Mucosa of gallbladder (tissue), 1 donor: ENCODE results near the gene ARHGEF37. TPM values are rescaled to one million over a fixed set of nuclear protein-coding genes. Genes with fewer than 3 reads are reported as not detected.

ENCODE experiments used
- DNase-seq: peaks from one replicate; pipeline ENCODE4 v3.0.0-alpha.2; 2020; ENCODE audit warnings: low spot score
- total RNA-seq: library from RNA; stranded (reverse); gene quantifications from one replicate; pipeline ENCODE4 v1.2.1, GENCODE V29; 2021
- donor health status: DM: no; HTN: no; CAD: no.

The ARHGEF37 gene
- total RNA-seq, 1 donor from 2014 or later = 32.8 TPM

DNA sequence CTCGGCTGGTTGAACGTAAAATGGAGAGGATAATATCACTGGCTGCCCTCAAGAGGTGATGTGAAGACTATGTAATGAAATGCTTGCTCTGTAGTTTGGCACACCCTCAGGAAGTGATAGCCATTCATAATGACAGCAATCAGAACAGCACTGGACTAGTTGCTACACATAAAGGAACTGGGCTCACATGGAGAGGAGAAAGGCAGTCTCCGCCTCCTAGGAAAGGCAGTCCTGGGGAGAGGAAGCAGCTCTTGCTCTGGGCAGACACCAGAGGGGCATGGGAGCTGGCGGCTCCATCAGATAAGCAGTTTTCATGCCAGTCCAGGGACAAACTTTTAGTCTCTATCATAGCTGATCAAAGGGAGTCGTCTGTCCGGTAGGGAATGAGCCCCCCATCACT lies 46.9 kb downstream of the ARHGEF37 start:
- DNase-seq = no peak

DNA sequence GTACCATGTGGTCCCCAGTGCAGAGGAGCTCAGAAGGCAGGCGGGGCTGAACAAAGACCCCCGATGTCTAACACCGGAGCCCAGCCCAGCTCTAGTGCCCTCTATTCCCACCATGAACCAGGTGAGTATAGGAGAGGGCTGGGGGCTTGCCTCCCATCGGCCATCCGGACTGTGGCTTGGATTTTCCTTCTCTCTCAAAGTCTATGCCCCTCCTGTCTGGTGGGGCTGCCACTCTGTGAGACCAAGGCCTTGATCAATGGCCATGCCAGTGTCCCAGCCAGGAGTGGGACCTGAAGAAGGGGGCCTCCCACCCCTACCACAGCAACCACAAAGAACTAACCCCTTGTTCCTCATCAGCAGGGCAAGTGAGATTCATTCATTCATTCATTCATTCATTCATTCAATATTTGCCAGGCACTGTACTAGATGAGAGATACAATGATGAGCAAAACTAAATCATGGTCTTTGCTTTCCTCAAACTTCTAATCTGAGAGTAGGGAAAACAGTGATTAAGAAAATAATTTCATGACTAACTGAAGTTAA lies 47.6 kb downstream of the ARHGEF37 start:
- no peak for DNase-seq

DNA sequence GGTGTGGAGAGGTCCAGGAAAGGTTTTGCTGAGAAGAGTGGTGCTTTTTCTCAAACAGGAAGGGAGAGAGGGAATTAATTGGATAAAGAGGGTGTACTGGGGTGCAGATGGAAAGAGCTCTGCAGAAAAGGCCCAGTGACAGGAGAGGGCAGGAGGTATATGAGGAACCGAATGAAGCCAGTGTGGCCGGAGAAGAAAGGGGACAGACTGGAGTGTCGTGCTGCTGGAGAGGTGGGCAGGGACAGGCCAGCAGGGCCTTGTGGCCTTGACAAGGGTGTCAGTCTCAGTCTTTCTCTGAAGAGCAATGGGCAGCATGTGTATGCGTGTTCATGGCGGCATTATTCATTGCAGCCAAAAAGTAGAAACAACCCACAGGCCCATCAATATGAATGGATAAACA lies 48.1 kb downstream of the ARHGEF37 start:
- DNase-seq = no peak

DNA sequence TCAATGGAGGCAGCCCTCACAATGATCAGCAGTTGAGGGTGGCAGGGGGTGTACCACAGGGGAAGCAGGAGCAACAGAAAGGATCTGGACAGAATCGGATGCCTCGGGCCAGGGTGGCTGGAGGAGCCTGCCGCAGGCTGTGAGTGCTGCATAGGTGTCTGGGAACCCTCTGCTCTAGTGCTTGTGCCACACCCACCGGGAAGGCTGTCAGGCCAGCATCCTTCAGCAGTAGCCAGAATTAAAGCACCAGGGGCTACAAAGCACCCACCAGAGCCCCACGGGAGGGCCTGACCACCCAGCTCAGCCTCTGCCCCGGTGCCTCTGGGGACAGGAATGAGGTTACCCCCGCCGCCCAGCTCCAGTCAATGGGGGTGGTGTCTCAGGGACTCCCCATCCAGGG lies 49.0 kb downstream of the ARHGEF37 start:
- DNase-seq = no peak

DNA sequence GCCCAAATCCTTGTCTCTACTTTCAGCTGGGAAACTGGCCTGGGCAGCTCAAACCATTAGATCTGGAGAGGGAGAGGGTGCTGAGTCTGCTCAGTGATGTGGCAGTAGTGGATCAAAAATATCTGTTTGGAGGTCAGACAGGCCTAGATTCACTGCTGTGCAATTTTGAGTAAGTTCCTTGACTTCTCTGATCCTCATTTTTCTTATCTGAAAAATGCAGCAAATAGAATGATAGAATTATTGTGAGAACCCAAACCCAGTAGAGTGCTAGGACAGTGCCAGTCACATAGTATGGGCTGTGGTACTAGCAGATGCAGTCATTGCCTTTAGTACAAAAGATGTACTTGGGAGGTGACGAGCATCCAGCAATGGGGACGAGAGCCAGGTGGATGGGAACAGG lies 50.2 kb downstream of the ARHGEF37 start:
- DNase-seq = no peak

DNA sequence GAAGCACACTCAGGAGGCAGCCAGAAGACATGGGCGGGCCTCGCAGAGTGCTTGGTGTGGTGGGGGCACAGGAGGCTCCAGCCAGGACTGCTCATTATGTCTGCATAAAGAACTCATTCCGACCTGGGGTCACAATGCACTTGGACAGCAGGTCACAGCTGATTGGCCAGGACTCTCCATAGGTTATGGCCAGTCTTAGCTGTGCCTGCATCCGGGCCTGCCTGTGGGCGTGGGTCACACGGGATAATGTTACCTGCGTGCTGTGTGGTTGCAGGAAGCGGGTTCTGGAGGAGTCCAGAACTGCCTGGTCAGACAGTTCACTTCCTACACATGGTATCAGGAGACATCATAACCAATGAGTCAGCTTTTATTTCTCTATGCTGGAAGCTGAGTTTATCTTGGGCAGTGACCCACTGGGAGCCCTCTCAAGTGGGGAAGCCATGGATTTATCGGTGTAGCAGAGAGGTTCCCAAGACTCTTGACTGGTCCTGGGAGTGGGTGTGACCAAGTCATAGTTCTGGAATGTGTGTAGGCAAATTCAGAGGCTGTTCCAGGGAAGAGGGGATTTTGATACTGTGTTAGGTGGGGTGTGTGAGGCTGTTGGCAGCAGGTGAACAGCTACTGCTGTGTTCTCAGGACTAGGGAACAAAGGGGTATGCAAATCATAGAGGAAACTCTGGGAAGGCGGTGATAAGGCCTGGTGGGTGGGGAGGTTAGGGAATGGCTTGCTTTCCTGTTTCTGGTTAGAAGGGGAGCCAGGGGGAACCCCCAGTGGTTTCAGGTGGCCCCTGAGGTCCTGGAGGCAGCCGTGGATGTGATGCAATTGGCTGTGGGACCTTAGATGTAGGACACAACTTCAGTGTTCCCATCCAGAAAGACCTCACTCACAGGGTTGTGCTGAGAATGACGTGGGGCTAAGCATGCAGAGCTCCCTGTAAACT lies 51.3 kb downstream of the ARHGEF37 start:
- DNase-seq = no peak

DNA sequence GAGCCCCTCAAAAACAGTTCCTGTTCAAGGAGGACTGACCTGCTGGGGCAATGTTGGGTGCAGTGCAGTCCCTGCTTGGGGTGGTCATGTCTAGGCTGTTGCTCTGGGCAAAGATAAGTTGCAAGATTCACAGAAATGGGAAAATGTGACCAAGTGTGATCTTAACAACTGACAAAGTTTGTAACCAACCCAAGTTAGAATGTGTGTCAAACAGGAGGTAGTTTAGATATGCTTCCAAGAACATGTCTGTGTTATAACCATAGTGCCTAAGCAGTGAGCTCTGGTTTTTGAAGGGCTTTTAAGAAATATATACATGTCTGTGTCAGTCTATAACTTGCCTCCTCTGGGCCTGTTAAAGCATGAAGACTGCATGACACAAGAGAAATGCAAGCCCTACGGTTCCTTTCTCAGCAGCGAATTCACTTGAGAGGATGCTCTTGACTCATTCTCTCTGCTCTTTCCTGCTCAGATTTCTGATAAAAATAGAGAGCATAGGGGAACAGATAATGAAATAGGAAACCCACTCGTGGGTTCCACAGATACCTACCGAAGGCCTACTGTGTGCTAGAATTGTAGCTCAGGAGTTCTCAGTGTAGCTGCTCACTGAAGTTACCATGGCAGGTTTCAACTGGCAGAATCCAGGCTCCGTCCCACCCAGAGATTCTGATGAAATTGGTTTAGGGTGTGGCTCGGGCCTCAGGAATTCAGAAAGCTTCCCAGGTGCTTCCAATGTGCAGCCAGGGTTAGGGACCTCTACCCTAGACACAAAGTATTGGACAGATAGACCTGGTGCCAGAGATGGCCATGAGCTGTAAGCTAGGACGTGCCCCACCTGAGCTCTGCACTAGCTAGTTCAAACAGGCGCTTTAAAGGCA lies 52.4 kb downstream of the ARHGEF37 start:
- DNase-seq = no peak

DNA sequence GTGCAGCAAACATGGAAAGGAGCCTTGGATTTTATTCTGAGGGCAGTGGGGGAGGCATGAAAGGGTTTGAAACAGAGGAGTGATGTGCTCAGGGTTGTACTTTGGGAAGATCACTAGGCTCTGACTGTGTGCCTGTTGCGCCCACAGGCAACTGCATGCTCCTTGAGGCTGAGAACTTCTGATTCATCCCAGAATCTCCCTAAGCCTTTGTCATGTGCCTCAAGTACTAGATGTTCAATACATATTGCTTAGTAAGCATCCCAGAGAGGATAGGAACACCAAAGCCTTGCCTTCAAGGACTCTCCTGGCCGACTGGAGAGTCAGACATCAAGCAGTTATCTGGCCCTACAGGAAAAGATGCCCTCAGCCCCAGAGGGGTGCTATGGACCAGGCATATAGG lies 54.1 kb downstream of the ARHGEF37 start:
- no peak for DNase-seq

DNA sequence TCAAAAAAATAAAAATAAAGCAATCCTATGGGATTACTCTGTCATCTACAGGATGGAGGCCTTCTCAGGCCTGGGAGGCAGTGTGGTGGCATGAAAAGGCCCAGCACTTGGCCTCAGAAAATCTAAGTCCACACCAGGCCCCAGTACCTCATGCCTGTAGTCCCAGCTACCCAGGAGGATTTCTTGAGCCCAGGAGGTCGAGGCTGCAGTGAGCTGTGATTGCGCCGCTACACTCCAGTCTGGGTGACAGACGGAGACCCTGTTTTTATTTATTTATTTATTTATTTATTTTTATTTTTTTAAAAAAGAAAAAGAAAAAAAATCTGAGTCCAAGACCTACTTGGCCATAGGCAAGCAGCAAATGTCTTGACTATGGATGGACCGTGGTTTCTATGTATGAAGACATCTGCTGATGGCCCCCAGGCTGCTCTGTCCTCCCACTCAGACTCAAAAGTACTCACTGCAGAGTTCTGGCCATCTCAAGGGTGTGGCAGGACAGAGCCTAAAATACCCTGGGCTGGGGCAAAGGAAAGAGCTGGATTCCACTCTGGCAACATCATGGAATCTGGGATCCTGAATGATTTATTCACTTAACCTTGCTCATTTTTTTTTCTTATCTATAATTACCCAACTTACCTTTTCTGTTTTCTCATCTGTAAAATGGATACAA lies 55.0 kb downstream of the ARHGEF37 start:
- DNase-seq = no peak

DNA sequence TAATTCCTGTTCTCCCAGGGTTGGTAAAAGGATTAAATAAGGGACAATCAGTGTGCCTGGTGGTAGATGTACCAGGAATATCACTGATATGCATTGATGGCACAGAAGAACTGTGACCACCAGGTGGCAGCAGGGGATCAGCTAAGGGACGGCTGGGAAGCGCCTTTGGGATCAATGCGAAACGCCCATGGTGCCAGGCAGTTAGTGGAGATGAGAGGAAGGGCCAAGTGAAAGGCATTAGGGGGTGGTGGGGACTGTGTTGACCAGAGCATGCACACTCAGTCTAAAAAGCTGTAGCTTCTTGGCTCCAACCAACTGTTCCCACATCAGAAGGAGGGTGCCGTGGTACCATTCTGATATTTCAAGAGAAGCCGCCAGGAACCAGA lies 55.6 kb downstream of the ARHGEF37 start:
- DNase-seq = peak; percentile 83

DNA sequence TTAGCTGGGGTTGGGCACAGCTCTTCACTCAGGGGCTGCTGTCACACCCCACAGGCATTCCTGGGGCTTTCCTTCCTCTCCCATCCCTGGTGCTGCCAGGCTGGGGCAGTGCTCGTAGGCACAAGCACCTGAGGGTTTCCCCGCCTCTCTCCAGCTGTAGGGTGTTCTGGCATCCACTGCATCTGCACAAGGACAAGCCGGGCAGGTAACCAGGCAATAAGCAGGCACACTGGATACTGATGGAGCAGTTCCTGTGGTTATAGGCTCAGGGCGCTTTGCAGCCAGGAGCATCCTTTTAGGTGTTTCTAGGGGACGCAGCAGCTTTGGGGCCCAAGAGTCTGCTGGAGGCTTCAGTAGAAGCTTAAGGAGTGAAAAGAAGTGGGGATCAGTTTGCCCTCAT lies 56.8 kb downstream of the ARHGEF37 start:
- no peak for DNase-seq

DNA sequence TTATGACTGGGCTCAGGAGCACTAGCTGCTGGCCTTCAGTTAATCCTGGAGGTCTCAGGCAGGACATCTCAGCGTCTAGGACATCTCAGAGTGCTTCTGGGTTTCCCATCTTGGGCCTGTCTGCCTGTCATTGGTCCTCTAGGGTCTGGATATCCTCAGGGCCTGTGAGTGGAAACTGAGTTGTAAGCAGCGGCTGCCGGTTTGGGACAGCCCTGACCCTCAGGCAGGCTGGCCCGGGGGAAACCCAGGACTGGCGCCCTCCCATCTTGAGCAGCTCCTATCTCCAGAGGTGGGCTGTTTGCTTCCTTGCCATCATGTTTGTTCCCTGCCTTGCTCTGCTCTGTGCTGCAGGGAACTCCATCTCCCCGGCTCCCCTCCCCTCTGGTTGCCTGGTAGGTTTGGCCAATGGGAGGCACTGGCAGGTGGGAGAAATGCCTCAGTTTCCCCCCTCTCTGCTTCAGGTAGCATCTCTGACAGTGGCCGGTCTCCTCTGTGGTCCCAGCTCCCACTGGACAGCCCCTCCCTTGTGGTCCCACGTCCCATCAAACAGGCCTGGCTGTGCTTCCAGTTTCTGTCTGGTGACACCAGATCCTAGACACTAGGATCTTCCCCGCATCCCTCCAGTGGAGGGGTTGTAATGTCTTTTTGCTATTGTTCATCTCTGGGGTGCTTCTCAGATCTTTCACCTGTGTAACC lies 57.4 kb downstream of the ARHGEF37 start:
- no peak for DNase-seq

DNA sequence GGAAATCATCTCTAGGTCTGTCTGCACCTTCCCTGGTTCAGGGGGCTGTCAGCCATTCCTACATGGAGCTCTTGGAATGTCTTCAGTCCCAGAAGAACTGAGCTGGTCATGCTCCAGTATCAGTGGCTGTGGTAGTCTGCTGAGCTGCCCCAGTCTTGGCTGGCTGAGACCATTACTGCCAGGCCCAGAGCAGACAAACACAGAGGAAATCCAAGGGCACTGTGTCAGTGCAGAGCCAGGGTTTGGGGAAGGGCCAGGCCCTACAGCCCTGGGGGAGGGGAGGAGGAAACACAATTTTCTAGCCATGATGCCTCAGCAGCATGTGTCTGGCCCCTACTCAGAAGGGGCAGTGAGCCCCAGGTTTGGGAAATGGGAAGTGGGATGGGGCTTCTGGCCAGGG lies 58.4 kb downstream of the ARHGEF37 start:
- no peak for DNase-seq

DNA sequence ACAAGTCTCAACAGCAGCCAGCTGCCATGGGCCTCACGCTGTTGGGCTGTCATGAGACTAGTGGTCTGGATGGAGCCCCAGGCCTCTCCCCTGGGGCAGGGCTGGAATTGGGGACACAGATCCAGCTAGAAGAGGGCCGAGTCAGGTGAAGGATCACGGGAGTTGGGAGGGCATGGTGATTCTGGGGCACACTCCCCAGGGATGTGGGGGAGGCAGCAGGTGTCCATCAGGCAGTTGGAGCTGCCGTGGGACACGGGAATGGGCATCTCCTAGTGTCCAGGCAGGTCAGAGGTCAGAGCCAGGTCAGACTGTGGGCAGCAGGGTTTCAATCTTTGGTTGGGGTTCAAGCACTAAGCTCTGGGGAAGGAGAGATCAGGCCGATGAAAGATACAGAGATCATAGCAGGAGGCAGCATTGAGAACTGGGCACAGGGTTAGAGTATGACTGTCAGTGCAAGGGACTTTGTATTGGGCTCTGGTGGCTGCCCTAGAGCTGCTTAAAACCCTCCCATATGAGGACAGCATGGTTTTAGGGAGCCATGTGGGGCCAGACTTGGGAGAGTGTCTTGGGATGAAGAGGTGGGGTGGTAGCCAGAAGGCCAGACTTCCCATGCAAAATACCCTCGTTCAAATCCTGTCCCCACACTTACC lies 59.2 kb downstream of the ARHGEF37 start:
- no peak for DNase-seq

DNA sequence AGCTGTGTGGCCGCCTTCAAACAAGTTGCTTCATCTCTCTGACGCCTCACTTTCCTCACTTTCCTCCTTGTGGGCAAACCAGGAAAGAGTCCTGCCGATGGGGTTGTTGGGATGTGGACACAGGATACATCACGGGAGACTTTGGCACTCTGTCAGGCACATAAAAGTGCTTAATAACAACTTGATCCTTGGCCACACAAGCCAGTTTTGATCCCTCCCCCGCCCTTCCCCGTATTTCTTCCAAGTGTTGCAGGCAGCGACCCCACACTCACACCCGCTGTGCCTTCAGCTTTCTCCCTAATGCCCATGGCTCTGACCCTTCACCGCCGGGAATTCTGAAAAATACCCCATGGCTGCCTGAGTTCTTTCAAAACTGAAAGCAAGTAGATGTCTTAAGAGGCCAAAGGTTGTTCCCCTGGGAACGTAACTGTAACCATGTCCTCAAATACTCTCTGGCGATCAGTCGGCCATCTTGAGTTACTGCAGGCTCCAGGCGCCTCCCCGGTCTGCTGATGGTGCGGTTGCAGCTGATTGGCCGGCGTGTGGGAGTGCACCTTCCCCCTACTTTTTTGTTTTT lies 59.8 kb downstream of the ARHGEF37 start:
- peak; percentile 58 for DNase-seq

DNA sequence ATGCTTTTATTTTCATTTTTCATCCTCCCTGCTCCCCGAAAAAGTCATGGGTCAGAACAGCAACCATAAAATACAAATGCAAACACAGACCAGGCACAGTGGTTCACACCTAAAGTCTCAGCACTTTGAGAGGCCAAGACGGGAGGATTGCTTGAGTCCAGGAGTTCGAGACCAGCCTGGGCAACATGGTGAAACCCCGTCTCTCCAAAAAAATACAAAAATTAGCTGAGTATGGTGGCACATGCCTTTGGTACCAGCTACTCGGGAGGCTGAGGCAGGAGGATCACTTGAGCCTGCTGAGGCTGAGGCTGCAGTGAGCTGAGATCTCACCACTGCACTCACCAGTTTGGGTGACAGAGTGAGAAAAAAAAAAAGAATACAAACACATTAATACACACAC lies 60.3 kb downstream of the ARHGEF37 start:
- no peak for DNase-seq

DNA sequence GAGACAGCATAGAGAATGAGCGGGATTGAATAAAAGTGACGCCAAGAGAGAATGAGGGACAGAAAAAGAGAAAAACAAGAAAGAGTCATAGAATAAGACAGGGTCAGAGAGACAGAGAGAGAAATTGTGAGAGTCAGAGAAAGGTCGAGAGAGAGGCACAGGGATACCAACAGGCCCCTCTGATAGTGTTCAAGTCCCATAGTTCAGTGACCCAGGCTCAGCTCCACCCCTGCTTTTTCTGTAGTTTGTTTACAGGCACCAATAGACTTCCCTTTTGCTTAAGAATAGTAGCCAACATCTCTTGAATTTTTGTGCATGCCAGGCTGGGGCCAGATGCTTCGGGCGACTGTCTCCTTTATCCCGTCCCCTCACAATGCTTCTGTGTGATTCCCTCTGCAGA lies 62.5 kb downstream of the ARHGEF37 start:
- DNase-seq = no peak

DNA sequence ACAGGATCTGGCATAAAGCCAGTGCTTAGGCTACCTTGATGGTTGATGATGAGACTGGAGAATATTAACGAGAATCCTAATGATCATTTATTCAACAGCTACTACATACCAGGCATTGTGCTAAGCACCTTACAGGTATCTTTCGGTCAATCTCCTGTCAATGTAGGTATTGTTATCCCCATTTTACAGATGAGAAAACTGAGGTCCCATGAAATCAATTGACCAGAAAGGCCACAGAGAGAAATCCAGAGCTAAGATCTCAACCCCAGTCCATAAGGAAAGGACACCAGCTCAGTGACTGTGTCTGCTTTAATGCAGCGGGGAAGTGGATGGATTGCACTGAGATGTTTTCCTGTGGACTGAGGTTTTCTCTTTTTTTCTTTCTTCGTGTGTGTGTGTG lies 63.3 kb downstream of the ARHGEF37 start:
- no peak for DNase-seq

DNA sequence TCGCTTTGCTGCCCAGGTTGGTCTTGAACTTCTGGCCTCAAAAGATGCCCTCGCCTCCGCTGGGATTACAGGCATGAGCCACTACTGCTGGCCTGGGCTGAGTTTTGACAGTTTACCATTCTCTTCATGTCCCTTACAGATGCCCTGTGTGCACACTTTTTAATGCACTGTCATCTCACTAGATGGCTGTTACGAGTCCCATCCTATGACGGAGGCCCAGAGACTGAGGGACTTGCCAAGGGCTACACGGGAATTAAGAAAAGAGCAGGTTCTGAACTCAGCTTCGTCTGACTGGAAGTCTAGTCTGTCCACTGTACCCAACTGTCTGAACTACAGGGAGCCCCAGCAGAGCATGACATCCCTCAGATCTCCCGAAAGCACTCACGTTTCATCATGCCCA lies 63.9 kb downstream of the ARHGEF37 start:
- no peak for DNase-seq

DNA sequence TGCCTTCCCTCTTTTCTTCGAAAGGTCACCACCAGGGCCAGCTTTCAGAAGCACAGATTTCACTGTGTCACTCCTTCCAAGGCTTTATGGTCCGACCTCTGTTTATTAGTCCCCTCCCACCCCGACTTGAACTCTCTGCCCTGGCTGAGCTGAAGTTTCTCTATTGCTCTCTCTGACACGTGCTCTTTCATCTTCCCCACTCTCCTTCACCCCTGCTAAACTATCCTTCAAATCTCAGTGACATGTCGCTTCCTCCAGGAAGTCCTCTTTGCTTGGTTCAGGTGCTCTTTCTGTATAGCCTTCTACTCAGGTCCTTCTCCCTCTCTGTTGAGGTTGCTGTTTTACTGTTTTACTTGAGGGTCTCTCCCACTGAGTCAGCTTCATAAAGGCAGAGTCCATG lies 64.4 kb downstream of the ARHGEF37 start:
- no peak for DNase-seq

DNA sequence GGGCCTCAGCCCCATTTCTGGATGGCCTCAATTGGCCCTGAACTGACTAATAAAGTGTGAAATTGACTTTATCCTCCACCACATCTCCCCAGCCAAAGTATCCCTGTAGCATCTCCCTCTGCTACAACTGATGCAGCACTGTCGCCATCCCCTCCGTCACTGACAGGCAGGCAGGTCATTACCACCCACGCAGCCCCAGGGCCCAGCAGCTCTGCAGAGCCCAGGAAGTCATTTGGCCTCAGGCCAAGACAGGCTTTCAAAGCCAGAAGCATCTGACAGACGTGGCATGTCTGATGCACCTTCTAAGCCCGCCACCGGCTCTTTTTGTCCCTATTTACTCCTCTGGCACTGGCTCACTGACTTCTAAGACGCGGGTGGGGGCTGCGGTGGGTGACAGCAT lies 65.3 kb downstream of the ARHGEF37 start:
- no peak for DNase-seq
